Progenitor cell of endocrine pancreas (in vitro differentiated cells): ENCODE results near the gene CHMP3. TPM values are rescaled to one million over a fixed set of nuclear protein-coding genes. Genes with fewer than 3 reads are reported as not detected.

ENCODE experiments used
- DNase-seq: peaks from one replicate; pipeline ENCODE4 v3.0.0; 2021; ENCODE audit warnings: low spot score; ENCODE audit not compliant: unreplicated experiment
- H3K27ac Mint-ChIP-seq: 2 replicates; pipeline ENCODE4 v1.8.0; 2021; ENCODE audit warnings: mild to moderate bottlenecking, moderate library complexity, mixed read lengths
- H3K27me3 Mint-ChIP-seq: 2 replicates; pipeline ENCODE4 v1.8.0; 2021; ENCODE audit warnings: mixed read lengths
- H3K36me3 Mint-ChIP-seq: 2 replicates; pipeline ENCODE4 v1.8.0; 2022; ENCODE audit warnings: mixed read lengths; ENCODE audit not compliant: insufficient read depth
- H3K4me1 Mint-ChIP-seq: 2 replicates; pipeline ENCODE4 v1.8.0; 2021; ENCODE audit warnings: low read depth, mixed read lengths
- H3K4me3 Mint-ChIP-seq: 2 replicates; pipeline ENCODE4 v1.8.0; 2021; ENCODE audit warnings: low read depth, mild to moderate bottlenecking, moderate library complexity, mixed read lengths
- H3K9me3 Mint-ChIP-seq: 2 replicates; pipeline ENCODE4 v1.8.0; 2021; ENCODE audit warnings: low read depth, mixed read lengths
- CTCF ChIP-seq: fragments of 200-600 bp; sonication (generic); IDR thresholded peaks from one replicate; pipeline ENCODE4 v1.5.0; 2021; ENCODE audit warnings: antibody characterized with exemption, mild to moderate bottlenecking; ENCODE audit not compliant: unreplicated experiment
- total RNA-seq: library from RNA; stranded (reverse); gene quantifications from 2 replicates; pipeline ENCODE4 v1.2.1, GENCODE V29; 2021

The CHMP3 gene
- total RNA-seq, 1 donor from 2014 or later, result 94.1 TPM

GRCh38 chr2:86476092-86476491, 87.2 kb downstream of the CHMP3 start:
- Mint-ChIP-seq H3K4me3 (no peak overlapping the region), H3K27me3 (no peaks in the 10 kb centered on the region), H3K9me3 (no peaks in the 10 kb centered on the region), H3K36me3 (peaks cover 35% of the 10 kb centered on the region), H3K27ac (no peak overlapping the region), H3K4me1 (peaks cover 2% of the 10 kb centered on the region)
- no peak for TF ChIP-seq CTCF
- DNase-seq, result no peak

GRCh38 chr2:86471637-86472036, 91.6 kb downstream of the CHMP3 start:
- Mint-ChIP-seq H3K4me1 (no peaks in the 10 kb centered on the region), H3K27me3 (no peaks in the 10 kb centered on the region), H3K4me3 (no peak overlapping the region), H3K27ac (no peak overlapping the region), H3K9me3 (no peaks in the 10 kb centered on the region), H3K36me3 (peaks cover 21% of the 10 kb centered on the region)
- TF ChIP-seq CTCF, result no peak
- no peak for DNase-seq

GRCh38 chr2:86470890-86471289, 92.4 kb downstream of the CHMP3 start:
- H3K27me3 Mint-ChIP-seq, result no peaks in the 10 kb centered on the region
- no peak for DNase-seq
- no peak for TF ChIP-seq CTCF
- no peak overlapping the region for H3K4me3 Mint-ChIP-seq
- H3K36me3 Mint-ChIP-seq, result peaks cover 22% of the 10 kb centered on the region
- no peaks in the 10 kb centered on the region for H3K4me1 Mint-ChIP-seq
- no peaks in the 10 kb centered on the region for H3K9me3 Mint-ChIP-seq
- no peak overlapping the region for H3K27ac Mint-ChIP-seq

- H3K4me3 Mint-ChIP-seq, result no peak overlapping the region
- H3K9me3 Mint-ChIP-seq, result no peaks in the 10 kb centered on the region
- H3K27me3 Mint-ChIP-seq, result no peaks in the 10 kb centered on the region
- TF ChIP-seq CTCF, result no peak
- no peak for DNase-seq
- peaks cover 9% of the 10 kb centered on the region for H3K4me1 Mint-ChIP-seq
- no peak overlapping the region for H3K27ac Mint-ChIP-seq
- H3K36me3 Mint-ChIP-seq, result peaks cover 25% of the 10 kb centered on the region
Measured at GRCh38 chr2:86468162-86469033, 94.8 kb downstream of the CHMP3 start.

- peaks cover 26% of the 10 kb centered on the region for H3K36me3 Mint-ChIP-seq
Measured at GRCh38 chr2:86466306-86466705, 96.9 kb downstream of the CHMP3 start.

More at GRCh38 chr2:86466306-86466705, 96.9 kb downstream of the CHMP3 start:
- Mint-ChIP-seq H3K4me1 (peaks cover 9% of the 10 kb centered on the region), H3K9me3 (no peaks in the 10 kb centered on the region), H3K4me3 (no peak overlapping the region), H3K27ac (no peak overlapping the region), H3K27me3 (no peaks in the 10 kb centered on the region)
- no peak for TF ChIP-seq CTCF
- DNase-seq, result no peak
